HG02981 (cell line): ENCODE data around the gene SPANXN4.

Experiments
- ATAC-seq: cut with Tn5 transposase; IDR thresholded peaks from one replicate; pipeline ENCODE4 v1.9.1; 2021; ENCODE audit warnings: mild to moderate bottlenecking, moderate library complexity; ENCODE audit not compliant: unreplicated experiment

Gene SPANXN4, protein sequence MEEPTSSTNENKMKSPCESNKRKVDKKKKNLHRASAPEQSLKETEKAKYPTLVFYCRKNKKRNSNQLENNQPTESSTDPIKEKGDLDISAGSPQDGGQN

DNA sequence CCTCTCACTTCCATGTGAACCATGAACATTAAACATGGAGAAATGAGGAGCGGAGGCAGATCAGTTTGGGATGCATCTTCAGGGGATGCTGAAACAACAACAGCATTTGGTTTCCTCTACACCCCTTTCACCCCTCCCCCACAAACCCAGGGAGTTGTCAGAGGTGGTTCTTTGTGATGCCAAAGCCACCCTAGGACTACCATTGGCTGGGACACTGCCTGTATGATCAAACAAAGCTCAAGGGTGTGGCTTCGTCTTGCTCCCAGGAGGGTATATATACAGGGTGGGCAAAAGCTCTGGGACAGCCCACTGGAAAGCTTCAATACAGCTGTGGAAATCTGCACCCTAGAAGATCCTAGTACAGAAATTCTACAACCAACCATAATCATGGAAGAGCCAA, at the start of gene SPANXN4:
TSS of gene SPANXN4 (plus strand) at position 301 of the 400 bp plus-strand sequence. CDS start at position 388, 87 bp downstream.
- no peak for ATAC-seq

DNA sequence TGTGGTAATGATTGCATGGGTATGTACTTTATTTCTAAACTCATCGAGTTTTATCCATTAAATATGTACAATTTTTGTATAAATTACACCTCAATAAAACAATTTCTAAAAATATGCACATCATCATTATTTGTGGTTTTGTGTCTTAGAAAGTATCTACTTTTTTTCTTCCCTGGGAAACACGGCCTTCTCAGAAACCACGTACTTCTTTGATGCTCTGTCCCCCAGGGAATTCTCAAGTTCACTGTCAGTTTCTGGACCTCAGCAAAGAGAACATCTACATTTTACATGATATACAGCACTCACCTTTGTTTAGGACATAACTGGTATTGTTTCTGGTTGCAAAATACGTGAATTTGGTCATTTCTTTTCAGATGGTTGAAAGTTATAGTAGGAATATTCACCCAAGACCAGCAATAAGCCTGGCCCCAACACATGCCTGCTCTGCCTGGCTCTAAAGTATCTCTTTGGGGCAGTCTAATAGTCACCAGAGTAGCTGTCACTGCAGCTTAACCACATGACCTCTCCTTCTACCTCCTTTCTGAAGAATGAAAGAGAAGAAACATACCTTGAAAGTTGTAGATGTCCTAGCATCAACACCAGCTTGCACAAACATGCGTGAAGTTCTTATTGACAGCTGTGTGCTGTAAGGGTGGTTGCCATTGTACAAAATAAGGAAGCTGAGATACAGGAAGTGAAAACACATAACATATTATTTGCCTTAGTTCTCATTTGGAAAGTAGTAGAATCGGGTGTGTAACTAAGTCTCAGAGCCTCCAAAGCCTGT, 48.4 kb upstream of the SPANXN4 start:
- peak; percentile 71 for ATAC-seq

- no peak for ATAC-seq
Observed at GRCh38 chrX:142978130-142978684, 47.5 kb upstream of the SPANXN4 start.

GRCh38 chrX:142982679-142983078, 43.0 kb upstream of the SPANXN4 start:
- ATAC-seq, result no peak

GRCh38 chrX:142994988-142995387, 30.7 kb upstream of the SPANXN4 start:
- no peak for ATAC-seq

- ATAC-seq, result no peak
Observed at GRCh38 chrX:142998447-142999198, 27.1 kb upstream of the SPANXN4 start.

DNA sequence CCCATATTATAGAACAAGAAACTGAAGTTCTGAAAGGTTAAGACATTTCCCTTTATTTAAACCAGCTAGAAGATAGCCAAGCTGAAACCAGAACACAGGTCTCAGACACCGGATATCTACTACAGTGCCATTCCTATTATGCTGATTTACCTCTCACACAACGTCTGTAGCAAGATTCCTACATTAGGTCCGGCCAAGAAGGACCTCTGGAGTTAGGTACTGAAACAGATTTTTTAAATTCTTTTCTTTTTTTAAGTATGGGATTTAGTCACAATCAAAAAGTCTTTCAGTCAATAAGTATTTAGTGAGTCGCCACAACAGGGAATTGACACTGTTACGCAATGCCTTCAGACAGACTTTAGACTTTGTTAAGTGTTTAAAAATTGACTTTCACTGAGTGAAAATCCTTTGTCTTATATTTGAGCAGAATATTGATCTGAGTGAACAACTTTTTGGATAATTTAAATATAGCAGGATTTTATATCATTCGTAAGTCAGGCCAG, 26.5 kb upstream of the SPANXN4 start:
- ATAC-seq, result no peak

DNA sequence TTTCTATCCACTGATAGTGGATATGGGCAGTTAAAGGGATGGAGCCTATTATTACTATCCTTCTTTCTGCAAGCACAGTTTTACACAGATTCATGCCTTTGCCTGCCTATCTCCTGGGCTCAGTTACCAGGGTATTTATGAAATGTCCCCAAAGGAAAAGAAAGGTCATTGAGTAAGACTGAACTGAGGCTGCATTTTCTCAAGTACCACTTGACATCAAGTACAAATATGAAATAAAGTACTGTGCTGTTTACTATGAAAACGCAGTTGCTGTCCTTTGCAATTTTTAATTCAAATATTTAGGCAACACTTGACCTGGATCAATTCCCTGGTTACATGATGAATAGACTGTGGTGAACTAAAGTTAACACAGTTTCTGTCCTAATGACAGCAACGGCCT, 23.5 kb upstream of the SPANXN4 start:
- ATAC-seq, result no peak

DNA sequence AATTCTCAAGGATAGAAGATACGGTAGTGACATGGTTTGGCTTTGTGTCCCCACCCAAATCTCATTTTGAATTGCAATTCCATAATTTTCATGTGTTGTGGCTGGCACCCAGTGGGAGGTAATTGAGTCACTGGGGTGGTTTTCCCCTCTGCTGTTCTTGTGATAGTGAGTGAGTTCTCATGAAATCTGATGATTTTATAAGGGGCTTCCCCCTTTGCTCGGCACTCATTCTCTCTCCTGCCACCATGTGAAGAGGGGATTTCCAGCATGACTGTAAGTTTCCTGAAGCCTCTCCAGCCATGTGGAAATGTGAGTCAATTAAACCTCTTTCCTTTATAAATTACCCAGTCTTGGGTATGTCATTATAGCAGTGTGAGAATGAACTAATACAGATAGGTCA, 8.5 kb upstream of the SPANXN4 start:
- ATAC-seq, result no peak

- ATAC-seq, result no peak
Observed at GRCh38 chrX:143027275-143027674, 1.5 kb downstream of the SPANXN4 start.

- no peak for ATAC-seq
Observed at GRCh38 chrX:143047511-143047910, 21.8 kb downstream of the SPANXN4 start.

GRCh38 chrX:143058120-143058519, 32.4 kb downstream of the SPANXN4 start:
- ATAC-seq, result no peak

GRCh38 chrX:143081231-143081630, 55.5 kb downstream of the SPANXN4 start:
- ATAC-seq, result no peak

DNA sequence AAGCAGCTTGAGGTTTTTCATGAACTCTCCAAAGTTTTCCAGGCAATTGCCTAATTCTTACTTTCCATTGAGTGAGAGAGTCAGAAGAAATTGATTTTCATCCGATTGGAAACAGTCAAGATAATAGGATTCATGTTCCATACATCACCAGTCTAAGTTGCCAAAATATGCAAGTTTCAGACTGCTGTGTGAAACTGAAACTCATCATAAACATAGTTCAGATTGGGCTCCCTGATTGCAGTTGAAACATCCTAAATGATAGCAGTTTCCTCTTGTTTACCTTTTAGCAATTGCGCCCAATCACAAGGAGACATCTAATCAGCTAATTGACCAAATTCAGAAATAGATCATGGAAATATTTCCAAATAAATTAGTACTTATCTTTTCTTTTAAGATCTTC, 56.8 kb downstream of the SPANXN4 start:
- ATAC-seq, result no peak
